Left ventricle myocardium inferior (tissue), 1 donor: ENCODE measurements around the gene DHFR2. TPM values are rescaled to one million over a fixed set of nuclear protein-coding genes. Genes with fewer than 3 reads are reported as not detected.

Experiments used
- DNase-seq: peaks from one replicate; pipeline ENCODE4 v3.0.0-alpha.2; 2020
- H3K27ac ChIP-seq: fragments of 200-600 bp; replicated peaks from 2 replicates; pipeline ENCODE4 v1.8.0; 2021
- H3K27me3 ChIP-seq: fragments of 200-600 bp; 2 replicates; pipeline ENCODE4 v1.8.0; 2021; ENCODE audit warnings: low read depth
- H3K36me3 ChIP-seq: fragments of 200-600 bp; 2 replicates; pipeline ENCODE4 v1.8.0; 2021
- H3K4me1 ChIP-seq: fragments of 200-600 bp; 2 replicates; pipeline ENCODE4 v1.8.0; 2021
- H3K4me3 ChIP-seq: fragments of 200-600 bp; 2 replicates; pipeline ENCODE4 v1.8.0; 2021; ENCODE audit warnings: mild to moderate bottlenecking, moderate library complexity
- H3K9me3 ChIP-seq: fragments of 200-600 bp; replicated peaks from 2 replicates; pipeline ENCODE4 v1.8.0; 2021
- intact Hi-C: fragments of 100-400 bp; cut with micrococcal nuclease; formaldehyde crosslinking; loops from one replicate; pipeline ENCODE4 v1.11.0; 2022
- total RNA-seq: library from RNA; stranded (reverse); fragmentation: NEBNext Ultra II Directional; extraction: Animal tissue kit (Norgen Biotek cat#: 25700); gene quantifications from one replicate; pipeline ENCODE4 v1.2.1, GENCODE V29; 2021
- TF ChIP-seq, protein P1 (sequence below): fragments of 200-600 bp; IDR thresholded peaks from 2 replicates; pipeline ENCODE4 v1.8.0; 2021; ENCODE audit warnings: antibody characterized with exemption, mild to moderate bottlenecking, borderline replicate concordance
- donor health status: DM: no; HTN: yes; CAD: no; lungs with severe emphysema.

DHFR2 gene
- total RNA-seq, 1 donor from 2014 or later, result 3.9 TPM

DNA sequence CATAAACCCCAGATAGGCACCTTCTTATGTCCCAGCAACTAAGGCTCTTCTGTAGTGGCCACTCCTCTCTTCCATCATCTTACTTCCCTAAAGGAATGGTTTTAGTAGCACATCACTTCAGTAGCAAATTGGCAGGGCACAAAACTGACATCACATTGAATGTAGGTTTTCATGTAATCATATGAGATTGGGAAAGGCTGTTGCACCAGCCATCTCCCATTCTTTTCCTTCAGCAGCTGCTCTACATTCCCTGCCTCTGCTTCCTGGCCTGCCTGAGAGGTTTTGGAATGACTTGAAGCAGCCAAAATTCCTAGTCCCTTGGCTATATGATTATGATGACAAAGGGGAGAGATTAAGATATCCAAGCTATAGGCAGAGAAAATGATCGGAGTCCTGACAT lies 36.6 kb upstream of the DHFR2 start:
- no peak overlapping the region for H3K4me3 ChIP-seq
- TF ChIP-seq, protein P1, sequence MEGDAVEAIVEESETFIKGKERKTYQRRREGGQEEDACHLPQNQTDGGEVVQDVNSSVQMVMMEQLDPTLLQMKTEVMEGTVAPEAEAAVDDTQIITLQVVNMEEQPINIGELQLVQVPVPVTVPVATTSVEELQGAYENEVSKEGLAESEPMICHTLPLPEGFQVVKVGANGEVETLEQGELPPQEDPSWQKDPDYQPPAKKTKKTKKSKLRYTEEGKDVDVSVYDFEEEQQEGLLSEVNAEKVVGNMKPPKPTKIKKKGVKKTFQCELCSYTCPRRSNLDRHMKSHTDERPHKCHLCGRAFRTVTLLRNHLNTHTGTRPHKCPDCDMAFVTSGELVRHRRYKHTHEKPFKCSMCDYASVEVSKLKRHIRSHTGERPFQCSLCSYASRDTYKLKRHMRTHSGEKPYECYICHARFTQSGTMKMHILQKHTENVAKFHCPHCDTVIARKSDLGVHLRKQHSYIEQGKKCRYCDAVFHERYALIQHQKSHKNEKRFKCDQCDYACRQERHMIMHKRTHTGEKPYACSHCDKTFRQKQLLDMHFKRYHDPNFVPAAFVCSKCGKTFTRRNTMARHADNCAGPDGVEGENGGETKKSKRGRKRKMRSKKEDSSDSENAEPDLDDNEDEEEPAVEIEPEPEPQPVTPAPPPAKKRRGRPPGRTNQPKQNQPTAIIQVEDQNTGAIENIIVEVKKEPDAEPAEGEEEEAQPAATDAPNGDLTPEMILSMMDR, result no peak
- no peaks in the 10 kb centered on the region for H3K9me3 ChIP-seq
- H3K27me3 ChIP-seq, result no peaks in the 10 kb centered on the region
- peaks cover 86% of the 10 kb centered on the region for H3K36me3 ChIP-seq
- no peak overlapping the region for H3K27ac ChIP-seq
- no peaks in the 10 kb centered on the region for H3K4me1 ChIP-seq
- intact Hi-C loops, result no loop called here
- DNase-seq, result no peak

DNA sequence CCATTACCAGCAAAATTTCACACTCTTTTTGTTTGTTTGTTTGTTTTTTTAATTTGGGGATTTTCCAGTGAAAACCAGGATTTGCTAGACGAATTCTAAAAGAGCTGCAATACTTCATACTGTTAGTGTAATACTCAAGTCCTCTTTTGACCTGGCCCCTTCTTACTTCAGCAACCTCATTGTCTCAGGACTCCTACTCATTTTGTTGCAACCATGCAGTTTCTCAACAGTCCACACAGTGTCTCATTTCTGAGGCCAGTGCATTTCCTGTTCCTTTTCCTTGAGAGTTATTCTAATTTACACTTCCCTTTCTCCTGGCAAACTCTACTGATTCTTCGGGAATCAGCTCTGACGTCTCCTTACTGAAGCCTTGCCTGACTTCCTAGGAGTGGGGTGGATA lies 35.7 kb upstream of the DHFR2 start:
- Histone ChIP-seq H3K27me3 (no peaks in the 10 kb centered on the region), H3K9me3 (no peaks in the 10 kb centered on the region), H3K27ac (no peak overlapping the region), H3K4me1 (no peaks in the 10 kb centered on the region), H3K4me3 (no peak overlapping the region), H3K36me3 (peaks cover 77% of the 10 kb centered on the region)
- no peak for DNase-seq
- TF ChIP-seq, protein P1, result no peak
- intact Hi-C loops, result no loop called here

DNA sequence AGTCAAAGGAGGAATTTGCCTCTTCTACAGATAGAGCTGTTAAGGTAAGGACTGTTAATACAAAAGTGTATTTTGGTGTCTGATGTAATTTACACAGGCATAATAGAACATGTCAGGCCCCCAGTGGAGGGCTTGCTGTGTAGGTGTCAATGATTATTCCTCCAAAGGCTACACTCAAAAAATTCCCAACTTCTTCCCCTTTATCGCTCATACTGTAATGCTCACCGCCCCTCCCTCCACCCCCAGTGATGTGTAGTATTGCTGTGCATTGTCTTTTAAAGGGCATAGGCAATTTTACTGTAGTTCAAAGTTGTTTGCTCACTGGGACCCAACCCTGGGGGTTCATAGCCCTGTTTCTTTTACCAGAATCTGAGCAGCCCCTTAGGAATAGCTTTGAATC lies 32.4 kb upstream of the DHFR2 start:
- TF ChIP-seq, protein P1, result no peak
- Histone ChIP-seq H3K9me3 (no peaks in the 10 kb centered on the region), H3K27ac (no peak overlapping the region), H3K36me3 (peaks cover 77% of the 10 kb centered on the region), H3K4me1 (no peaks in the 10 kb centered on the region), H3K27me3 (no peaks in the 10 kb centered on the region), H3K4me3 (no peak overlapping the region)
- intact Hi-C loops, result no loop called here
- no peak for DNase-seq

GRCh38 chr3:94093151-94093550 lies 30.4 kb upstream of the DHFR2 start:
- Histone ChIP-seq H3K27me3 (no peaks in the 10 kb centered on the region), H3K4me1 (no peaks in the 10 kb centered on the region), H3K4me3 (no peak overlapping the region), H3K36me3 (peaks cover 66% of the 10 kb centered on the region), H3K27ac (no peak overlapping the region), H3K9me3 (no peaks in the 10 kb centered on the region)
- intact Hi-C loops, result no loop called here
- DNase-seq, result no peak
- TF ChIP-seq, protein P1, result no peak

DNA sequence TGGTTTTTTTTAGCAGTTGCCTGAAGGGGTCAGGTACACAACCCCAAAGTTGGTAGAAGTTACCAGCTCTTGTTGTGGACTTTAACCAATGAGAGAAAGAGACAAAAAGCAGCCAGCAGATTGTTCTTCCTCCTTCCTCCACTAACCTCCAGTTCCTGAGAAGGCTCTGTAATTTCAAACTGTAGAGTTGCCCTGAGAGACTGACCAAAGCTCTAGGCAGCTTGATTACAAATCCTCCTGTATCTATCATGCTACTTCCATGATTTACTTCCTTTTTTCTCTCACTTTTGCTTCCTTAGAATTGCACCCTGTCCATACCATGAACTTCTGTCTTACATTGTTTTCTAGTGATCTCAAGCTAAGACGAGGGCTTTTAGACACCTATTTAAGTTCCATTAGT lies 29.4 kb upstream of the DHFR2 start:
- intact Hi-C loops, result no loop called here
- no peak for DNase-seq
- TF ChIP-seq, protein P1, result no peak
- Histone ChIP-seq H3K36me3 (peaks cover 59% of the 10 kb centered on the region), H3K9me3 (no peaks in the 10 kb centered on the region), H3K27ac (no peak overlapping the region), H3K4me1 (no peaks in the 10 kb centered on the region), H3K27me3 (no peaks in the 10 kb centered on the region), H3K4me3 (no peak overlapping the region)

- Histone ChIP-seq H3K36me3 (peaks cover 48% of the 10 kb centered on the region), H3K27me3 (no peaks in the 10 kb centered on the region), H3K27ac (no peak overlapping the region), H3K9me3 (no peaks in the 10 kb centered on the region), H3K4me3 (no peak overlapping the region), H3K4me1 (no peaks in the 10 kb centered on the region)
- DNase-seq, result no peak
- intact Hi-C loops, result no loop called here
- TF ChIP-seq, protein P1, result no peak
These were observed 26.4 kb upstream of the DHFR2 start for GRCh38 chr3:94089126-94089525.
